IPS DF 4.7 (cell line): ENCODE data around the gene NME3.

Source experiments
- DNase-seq: peaks from one replicate; pipeline ENCODE4 v3.0.0-alpha.2; 2013; ENCODE audit warnings: low spot score; ENCODE audit errors: extremely low read depth

Gene NME3

DNA sequence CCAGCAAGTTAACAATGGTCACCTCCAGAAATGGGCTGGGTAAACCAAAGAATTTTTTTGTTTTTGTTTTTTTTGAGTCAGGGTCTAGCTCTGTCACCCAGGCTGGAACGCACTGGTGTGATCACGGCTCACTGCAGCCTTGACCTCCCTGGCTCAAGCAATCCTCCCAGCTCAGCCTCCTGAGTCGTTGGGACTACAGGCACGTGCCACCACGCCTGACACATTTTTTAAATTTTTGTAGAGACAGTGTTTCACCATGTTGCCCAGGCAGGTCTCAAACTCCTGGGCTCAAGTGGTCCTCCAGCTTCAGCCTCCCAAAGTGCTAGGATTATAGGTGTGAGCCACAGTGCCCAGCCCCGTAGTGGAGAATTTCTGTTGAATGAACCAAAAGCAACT lies 9.3 kb upstream of the NME3 start:
- no peak for DNase-seq

DNA sequence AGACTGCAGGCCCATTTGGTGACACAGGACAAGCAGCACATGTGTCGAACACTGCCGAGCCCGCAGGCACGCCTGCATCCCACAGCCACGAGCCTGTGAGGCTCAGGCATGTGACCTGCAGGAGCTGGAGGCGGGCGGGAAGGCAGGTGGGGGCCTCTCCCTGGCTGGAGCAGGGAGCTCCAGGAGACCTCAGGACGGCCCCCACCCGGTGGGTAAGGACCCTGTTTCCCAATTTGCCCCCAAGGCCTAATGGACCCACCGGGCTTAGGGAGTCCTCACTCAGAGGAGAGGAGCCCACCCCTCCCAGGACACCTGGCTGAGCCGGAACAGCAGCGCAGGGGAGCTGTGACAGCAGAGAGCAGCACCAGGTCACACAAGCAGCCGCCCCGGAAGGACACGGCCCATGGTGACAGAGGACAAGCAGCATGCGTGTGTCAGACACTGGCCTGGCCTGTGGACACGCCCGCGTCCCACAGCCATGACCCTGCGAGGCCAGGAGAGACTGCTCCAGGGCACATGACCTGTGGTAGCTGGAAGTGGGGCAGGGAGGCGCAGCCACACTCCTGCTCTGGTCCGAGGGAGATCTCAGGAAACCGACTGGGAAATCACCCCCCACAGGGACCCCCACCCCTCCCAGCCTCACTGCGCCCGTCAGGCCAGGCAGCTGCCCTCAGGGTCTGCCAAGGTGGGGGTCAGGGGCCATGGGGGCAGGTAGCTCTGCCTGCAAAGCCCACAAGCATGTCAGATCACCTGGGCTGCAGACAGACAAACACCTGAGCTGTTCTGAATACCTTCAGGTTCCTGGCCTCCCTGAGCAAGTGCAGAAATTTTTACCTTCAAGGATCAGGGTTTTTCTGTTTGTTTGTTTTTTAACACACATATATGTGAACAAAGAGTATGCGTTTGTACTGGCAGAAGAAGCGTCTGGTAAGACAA lies 8.7 kb upstream of the NME3 start:
- DNase-seq = no peak

GRCh38 chr16:1779234-1779701 lies 7.9 kb upstream of the NME3 start:
- no peak for DNase-seq

GRCh38 chr16:1778200-1779179 lies 7.1 kb upstream of the NME3 start:
- DNase-seq = no peak

- no peak for DNase-seq
Observed at GRCh38 chr16:1777375-1778199, 6.2 kb upstream of the NME3 start.

DNA sequence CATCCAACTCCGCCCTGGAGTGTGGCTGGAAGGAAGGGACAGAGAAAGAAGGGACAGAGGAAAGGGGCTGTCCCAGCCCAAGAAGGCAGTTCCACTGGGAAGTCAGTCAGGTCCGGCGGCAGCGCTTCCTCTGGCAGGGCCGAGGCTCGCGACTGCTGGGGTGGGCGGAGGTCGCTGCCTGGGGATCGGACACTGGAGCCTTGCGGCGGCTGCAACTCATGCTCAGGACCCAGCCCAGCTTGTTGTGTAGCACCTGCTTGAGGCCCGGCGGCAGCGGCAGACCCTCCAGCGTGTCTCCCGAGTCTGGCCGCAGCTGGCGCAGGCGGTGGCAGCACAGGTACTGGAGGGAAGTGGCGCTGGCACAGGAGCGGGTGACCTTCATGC lies 5.6 kb upstream of the NME3 start:
- no peak for DNase-seq

DNA sequence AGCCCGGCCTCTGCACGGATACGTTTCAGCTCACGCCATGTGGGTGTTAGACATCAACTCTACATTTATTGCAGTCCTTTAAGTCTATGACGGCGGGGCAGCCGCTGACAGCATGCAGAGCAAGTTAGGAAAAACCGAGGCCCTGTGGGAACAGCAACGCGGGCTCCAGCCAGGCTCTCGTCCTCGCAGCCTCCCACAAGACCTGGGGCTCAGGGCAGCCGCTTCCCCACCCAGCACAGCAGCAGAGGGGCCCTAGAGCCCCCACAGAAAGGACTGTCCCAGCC lies 5.3 kb upstream of the NME3 start:
- no peak for DNase-seq

DNA sequence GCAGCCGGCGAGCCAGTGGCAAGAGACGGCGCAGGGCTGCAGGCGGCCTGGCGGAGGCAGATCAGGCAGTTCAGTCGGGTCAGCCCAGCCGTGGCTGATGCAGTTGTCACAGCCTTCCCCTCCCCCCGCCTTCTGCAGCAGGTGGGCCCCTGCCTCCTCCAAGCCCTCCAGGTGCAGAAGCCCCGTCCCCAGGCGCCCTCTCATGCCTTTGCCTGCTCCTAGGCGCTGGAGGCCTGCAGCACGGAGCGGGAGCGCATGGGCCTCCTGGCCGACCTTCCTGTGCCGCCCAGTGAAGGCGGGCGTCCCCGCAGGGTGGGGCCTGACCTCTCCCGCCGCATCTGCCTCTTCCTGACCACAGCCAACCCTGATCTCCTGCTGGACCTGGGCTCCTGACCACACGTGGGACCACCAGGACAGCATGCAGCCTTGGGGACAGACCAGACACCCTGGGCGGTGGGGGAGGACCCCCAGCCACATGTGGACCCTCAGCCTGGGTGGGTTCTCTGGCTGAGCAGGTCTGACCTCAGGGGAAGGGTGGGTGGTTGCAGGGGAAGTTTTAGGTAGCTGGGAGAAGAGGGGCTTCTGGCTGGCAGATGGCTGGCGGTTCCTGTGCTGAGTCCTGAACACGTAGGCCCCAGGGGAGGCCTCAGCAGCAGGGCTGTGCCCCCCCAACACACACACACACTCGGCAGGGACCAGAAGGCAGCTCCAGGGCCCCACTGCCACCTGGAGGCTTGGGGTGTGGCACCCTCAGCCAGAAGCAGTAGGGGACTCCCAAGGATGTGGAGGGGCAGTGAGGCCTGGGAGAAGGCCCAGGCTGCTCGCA lies 4.7 kb upstream of the NME3 start:
- DNase-seq = no peak

- DNase-seq = no peak
Observed at GRCh38 chr16:1775006-1775845, 3.9 kb upstream of the NME3 start.

DNA sequence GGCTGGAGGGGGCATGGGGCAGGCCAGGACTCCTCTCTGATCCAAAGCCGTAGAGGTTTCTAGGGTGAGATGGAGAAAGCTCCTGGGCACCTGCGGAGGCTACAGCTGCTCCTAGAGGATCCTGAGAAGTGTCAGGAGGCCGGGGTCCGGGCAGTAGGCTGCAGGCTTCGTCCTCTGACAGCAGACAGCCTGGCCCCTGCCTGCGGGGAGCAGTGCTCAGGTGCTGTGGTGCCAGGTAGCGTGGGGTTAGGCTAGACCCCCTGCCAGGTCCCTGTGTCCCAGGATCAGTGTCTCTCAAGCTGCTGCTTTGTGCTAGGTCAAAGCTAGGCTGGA lies 3.1 kb upstream of the NME3 start:
- DNase-seq = no peak

- no peak for DNase-seq
Observed at GRCh38 chr16:1773703-1774447, 2.5 kb upstream of the NME3 start.

GRCh38 chr16:1772908-1773702 lies 1.8 kb upstream of the NME3 start, which contains the start of gene MRPS34:
MRPS34 (minus strand) TSS chr16:1773134; CDS start chr16:1773119, 15 bp downstream.
- no peak for DNase-seq

DNA sequence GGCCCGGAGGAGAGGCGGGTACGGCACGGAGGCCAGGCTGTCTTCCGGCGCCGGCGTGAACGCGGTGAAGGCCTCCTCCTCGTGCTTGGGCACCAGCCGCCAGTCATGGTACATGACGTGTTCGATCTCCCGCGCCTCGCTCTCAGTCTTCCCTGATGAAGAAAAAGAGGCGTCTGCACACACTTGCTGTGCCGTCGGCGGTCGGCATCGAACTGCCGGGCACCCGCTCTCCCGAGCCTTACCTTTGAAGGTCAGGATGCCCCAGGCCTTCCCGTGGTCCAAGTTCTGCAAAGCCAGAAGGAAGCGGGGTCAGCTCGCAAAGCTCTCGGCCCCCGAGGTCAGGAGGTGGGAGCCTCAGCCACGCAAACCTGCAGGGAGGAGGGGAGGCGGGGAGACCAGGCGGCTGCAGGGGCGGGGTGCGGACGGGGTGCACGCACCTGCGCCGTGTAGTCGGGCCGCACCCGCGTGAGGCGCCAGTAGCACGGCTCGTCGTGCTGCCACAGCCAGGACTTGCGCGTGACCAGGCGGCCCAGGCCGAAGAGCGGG lies 1.1 kb upstream of the NME3 start, which contains the start of gene EME2:
Gene EME2, plus strand, starts transcription at position 449 of the 546 bp plus-strand sequence. CDS start 418 bp downstream, outside the sequence.
- no peak for DNase-seq

GRCh38 chr16:1771864-1772361 lies 570 bp upstream of the NME3 start:
- no peak for DNase-seq

- no peak for DNase-seq
Observed at GRCh38 chr16:1770328-1771187, 785 bp downstream of the NME3 start.
